ENCODE results near the gene OR1L4.

OR1L4 gene, protein sequence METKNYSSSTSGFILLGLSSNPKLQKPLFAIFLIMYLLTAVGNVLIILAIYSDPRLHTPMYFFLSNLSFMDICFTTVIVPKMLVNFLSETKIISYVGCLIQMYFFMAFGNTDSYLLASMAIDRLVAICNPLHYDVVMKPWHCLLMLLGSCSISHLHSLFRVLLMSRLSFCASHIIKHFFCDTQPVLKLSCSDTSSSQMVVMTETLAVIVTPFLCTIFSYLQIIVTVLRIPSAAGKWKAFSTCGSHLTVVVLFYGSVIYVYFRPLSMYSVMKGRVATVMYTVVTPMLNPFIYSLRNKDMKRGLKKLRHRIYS

DNA sequence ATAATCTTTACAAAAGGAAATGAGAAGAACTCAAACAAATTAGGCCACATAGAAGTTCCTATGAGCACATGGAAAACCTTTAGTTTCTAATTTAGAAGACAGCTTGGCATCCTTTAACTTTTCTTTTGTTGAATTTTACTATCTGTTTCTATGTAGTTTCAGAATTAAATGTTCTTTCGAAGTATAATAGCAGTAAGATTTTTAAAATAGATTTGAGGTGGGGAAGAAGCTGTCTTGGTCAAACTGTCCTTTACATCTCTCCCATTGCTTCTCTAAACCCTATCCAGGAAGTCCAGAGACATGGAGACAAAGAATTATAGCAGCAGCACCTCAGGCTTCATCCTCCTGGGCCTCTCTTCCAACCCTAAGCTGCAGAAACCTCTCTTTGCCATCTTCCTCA is at the start of gene OR1L4:
Gene OR1L4, plus strand, starts transcription at position 301 of the 400 bp plus-strand sequence. Its CDS starts 0 bp downstream, at position 301.
- no peak for DNase-seq (ENCODE audit: low read depth, low spot score)
- no peak within 1 kb of the TSS for H3K27ac ChIP-seq

DNA sequence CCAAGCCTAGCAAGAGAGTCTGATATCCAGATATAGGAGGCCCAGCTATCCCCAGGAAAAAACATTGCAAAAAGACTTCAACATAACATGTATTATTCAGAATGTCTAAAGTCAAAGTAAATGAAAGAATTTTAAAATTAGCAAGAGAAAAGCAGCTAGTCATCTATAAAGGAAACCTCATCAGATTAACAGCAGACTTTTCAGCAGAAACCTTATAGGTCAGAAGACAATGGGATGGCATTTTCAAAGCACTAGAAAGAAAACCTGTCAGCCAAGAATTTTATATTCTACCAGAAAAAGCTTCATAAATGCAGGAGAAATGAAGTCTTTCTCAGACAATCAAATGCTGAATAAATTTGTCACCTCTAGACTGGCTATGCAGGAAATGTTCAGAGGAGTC is 38.9 kb upstream of the OR1L4 start:
- no peak overlapping the region for H3K27ac ChIP-seq
- DNase-seq (ENCODE audit: low read depth, low spot score): no peak

DNA sequence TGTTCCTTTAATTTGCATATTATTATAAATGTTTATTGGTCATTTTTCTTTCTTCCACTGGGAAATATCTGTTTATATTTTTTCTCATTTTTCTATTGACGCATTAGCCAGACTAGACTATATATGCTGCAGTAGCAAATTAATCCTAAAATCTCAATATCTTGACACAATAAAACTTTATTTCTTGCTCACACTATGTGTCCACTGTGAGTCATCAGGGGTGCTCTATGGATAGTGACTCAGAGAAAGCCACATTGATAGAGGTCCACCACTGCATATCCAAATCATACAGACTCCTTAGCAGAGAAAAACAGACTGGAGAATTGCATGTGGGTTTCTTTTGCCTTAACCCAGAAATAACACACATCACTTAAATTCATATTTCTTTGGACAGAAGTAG is 28.1 kb upstream of the OR1L4 start:
- no peak overlapping the region for H3K27ac ChIP-seq
- DNase-seq (ENCODE audit: low read depth, low spot score): no peak

DNA sequence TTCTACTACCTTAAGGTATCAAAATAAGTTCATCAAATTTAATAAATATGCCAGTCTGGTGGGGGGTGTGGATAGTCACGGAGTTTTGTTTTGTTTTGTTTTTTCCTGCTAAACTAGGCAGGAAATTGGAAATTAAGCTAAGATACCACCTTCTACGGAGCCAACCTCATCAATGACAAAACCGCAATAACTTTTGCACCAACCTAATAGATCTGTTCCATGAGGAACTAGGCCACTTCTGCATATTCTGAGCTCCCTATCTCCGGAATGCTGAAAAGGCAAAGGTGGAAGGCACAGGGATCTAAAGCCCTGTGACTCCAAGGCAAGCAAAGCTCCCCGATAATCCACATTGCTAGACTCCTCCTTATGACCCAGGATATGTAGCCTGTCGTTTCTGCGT is 5.8 kb upstream of the OR1L4 start:
- no peak for DNase-seq (ENCODE audit: low read depth, low spot score)
- no peak overlapping the region for H3K27ac ChIP-seq

DNA sequence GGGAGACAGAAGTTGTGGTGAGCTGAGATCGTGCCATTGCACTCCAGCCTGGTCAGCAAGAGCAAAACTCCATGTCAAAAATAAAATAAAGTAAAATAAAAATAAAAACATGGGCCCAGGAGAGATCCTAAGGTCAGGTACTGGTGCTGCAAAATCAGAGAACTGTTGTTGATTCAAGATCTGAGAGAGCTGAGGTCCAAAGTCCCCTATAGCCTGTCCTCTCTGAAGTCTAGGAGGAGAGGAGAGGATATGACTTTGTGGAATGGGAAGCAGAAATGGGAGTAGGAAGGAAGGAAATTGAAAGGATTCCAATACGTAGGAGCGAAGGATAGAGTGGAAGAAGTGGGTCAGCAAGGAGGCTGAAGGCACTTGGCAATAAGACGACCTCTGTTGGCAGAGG is 4.6 kb upstream of the OR1L4 start:
- no peak for DNase-seq (ENCODE audit: low read depth, low spot score)
- no peak overlapping the region for H3K27ac ChIP-seq

DNA sequence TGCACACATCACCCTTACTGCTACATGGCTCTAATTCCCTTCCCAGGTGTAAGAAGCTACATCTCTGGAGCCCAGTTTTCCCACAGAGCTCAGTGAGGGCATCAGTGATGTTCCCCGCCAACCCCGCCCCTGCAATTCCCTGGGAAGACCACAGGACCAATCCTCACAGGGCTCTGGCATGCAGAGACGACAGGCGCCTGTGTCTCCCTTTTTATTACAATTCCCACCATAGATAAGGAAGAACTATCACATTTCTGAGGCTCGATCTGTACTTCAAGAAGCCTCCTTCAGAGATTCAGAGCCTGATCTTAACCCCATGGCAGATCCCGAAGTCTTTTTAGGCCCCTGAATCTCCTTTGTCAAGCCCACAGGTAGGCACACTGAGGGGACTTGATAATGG is 18.2 kb downstream of the OR1L4 start, which contains the start of gene OR1L6:
Gene OR1L6, plus strand, starts transcription at position 301 of the 400 bp plus-strand sequence. CDS start 7,545 bp downstream, outside the sequence.
- no peak within 1 kb of the TSS for H3K27ac ChIP-seq
- no peak for DNase-seq (ENCODE audit: low read depth, low spot score)

DNA sequence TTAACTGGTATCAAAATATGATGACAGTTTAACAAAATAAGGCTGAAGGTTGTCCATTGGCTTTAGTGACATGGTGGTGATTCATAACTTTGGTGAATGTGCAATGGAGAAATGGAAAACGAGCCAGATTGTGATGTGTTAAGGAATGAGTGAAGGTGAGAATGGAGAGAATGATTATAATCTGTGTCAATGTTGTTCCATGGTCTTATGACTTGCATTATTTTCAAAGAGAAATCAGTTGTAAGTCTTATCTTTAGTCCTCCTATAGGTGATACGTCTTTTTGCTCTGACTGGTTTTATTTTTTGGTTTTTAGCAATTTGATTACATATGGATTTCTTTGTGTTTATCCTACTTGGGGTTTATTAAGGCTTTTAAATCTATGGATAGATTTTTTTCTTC is 31.0 kb downstream of the OR1L4 start:
- DNase-seq (ENCODE audit: low read depth, low spot score): no peak
- H3K27ac ChIP-seq: no peak overlapping the region

DNA sequence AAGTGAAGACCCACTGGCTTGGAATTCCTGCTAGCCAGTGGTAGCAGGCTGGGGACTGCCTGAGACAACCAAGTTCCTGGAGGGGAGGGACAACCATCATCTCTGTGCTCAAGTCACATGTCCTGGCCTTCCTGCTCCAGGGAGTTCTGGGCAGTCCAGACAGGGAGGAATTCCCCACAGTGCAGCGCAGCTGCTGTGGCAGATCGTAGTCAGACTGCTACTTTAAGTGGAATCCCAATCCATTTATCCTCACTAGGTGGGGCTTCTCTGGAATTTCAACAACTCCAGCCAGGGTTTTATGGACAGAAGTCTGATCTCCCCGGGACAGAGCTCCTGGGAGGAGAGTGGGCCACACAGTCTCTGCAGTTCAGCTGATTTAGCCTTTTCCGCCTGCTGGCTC is 44.0 kb downstream of the OR1L4 start:
- no peak overlapping the region for H3K27ac ChIP-seq

More for the DNA sequence above, 44.0 kb downstream of the OR1L4 start:
- DNase-seq (ENCODE audit: low read depth, low spot score): no peak

Data from epithelial cell of prostate (primary cell).